CD4-positive, alpha-beta T cell treated with Interleukin-4 for 1 hour (primary cell): ENCODE data around the gene HS2ST1.
"Not testable (repeated sequence)": the region's sequence is repeated elsewhere in the genome, so short reads cannot be mapped to it uniquely, and the experiment has no call there.

Experiments
- DNase-seq, 2 donors: peaks; one replicate each; pipeline ENCODE4 v3.0.0-alpha.2; 2020 to 2022

HS2ST1 gene

DNA sequence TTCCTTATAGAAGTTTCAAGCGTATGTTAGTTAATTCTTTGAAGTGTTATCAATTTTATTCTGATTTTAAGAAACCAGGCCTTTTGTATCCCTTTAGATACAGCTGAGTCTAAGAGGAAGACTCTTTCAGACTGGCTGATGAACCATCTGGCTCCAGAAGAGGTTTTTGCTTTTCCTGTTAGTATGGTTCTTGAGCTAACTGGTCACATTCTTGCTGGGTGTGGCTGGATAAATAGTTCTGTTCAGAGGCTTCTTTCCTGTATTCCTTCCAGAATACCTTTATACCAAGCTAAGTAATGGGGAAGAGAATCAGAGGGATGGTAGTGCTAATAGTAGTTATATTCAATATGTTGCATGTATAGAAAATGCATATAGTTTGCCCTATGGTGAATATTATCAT lies 12.4 kb downstream of the HS2ST1 start:
- DNase-seq: no peak

DNA sequence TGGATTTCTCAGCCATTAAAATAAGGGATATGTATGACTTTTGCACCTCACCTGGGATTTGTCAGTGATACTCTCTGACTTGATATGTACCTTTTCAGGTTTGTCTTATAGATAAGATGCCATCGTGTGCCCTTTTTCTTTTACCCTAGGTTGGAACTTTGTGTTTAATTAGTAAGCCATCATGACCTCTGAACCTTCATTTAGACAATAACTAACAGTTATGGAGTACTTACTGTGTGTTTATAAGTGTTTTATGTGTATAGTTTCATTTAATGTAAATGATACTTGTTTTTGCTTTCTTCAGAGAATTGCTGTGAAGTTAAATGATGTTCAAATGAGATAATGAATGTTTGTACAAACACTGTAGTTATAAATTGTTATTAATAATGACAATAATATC lies 14.4 kb downstream of the HS2ST1 start:
- no peak for DNase-seq

DNA sequence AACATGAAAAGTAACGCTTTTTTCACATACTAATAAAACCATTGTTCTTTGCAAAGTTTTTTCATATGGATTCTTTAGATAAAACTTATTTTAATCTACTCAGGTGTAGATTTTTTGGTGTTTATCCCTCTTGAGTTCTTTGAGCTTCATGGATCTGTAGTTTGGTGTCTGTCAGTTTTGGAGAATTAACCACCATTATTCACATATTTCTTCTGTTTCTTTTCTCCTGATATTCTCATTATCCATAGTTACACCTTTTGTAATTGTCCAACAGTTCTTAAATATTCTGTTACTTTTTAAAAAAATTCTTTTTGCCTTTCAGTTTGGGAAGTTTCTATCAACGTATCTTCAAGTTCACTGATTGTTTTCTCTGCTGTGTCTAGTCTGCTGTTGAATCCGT lies 18.6 kb downstream of the HS2ST1 start:
- no peak for DNase-seq

DNA sequence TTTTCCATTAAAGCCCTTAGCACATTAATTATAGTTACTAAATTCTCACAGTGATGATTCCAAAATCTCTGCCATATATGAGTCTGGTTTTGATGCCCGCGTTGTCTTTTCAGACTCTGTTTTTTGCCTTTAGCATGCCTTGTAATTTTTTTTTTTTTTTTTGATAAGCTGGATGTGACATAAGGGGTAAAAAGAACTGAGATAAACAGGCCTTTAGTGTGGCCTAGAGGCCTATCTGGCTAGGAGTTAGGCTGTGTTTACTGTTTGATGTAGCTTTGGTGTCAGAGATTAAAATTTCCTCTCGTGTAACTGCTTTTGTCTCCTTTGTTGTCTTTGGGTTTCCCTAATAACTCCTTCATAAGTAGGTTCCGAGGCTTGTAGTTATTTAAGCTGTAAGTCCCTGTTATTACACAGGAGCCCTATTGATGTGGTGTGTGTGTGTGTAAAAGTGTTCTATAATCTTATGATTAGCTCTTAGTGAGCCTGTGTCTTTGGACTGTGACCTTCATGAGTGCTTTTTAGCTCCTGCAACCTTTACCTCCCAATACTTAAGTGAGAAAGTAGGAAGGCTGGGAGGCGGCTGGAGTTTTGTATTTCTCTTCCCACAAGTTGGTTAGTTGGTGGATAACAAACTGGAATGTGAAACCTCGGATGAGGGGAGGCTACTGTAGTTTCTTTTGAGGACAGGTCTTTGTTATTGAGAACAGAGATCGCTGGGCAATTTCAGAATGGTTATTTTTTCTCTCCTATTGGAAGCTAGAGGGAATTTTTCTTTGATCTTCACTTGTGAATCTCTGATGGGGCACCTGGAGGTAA lies 19.3 kb downstream of the HS2ST1 start:
- DNase-seq: no peak

DNA sequence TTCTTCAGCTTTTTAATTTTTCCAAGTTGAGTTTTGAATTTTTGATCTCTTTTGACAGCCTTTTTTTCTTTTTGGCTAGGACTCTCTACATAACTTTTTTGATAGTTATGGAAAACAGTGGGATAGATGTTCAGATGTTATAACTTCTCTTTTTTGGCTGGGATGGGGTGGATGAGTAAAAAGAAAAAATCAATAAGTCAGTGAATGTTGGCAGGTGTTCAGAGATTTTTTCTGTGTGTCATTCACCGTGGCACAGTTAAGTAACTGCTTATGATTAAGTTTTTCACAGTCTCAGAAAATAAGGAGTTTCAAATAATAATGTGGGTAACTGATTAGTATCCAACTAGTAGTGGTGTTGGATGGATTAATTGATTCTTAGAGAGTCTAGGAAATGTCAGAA lies 24.0 kb downstream of the HS2ST1 start:
- DNase-seq: no peak

DNA sequence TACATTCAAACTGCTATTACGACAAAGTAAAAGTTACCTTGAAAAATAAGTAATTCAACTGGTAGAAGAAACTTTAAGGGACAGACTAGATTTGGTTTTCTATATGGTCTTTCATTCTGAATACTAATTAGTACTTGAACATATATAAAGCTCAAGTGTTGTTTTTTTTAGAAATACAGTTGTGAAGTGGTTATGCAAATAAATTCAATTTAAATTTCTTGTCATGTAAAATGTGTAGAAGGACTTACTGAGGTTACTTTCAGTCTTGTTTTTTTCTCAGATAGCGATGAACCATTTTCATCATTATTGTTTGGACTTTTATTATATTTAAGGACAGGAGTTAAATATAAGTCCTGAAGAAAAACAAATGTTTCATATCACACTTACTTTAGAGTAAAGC lies 24.4 kb downstream of the HS2ST1 start:
- DNase-seq: no peak

DNA sequence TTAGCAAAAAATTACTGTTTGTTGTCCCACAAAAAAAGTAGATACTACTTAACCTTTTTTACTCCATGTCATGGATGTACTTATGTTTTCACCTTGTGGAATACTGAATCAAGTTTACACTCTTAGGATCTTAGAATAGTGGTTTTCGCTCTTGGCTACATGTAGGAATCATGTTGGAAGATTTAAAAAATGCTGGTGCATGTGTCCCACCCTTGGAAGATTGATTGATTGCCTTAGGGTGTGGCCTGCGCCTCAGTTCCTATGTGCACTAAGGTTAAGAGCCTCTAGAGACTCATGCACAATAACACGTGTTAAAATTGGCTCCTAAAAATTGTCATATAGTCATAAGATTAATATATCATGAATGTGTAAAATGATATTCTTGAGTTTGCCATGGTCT lies 25.0 kb downstream of the HS2ST1 start:
- no peak for DNase-seq

DNA sequence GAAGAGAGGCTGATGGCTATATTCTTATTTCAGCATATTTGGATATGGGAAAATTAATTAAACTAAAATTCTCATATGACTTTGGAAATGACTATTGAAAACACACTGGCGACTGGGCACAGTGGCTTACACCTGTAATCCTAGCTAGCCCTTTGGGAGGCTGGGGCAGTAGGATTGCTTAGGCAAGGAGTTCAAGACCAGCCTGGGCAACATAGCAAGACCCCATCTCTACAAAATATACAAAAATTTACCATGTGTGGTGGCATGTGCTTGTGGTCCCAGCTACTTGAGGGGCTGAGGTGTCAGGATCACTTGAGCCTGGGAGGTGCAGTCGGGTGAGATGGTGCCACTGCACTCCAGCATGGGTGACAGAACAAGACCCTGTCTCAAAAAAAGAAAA lies 26.2 kb downstream of the HS2ST1 start:
- DNase-seq: no peak

DNA sequence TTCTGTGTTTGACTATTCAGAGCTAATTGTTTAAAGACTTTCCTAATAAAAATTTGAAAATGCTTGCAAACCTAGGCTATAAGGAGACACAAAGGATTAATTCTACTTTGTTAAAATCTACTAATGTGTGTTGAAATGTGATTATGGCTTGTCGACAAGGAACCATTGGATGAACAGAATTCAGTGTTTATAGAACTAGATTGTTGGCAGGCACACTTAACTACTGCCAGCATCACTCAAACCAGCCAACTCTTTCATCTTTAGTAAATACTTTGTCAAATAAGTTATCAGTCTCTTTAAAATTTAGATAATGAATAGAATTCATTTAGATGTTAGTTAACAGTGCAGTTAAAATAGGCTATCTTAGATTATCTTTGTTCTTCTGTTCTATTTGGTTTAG lies 27.6 kb downstream of the HS2ST1 start:
- no peak for DNase-seq

DNA sequence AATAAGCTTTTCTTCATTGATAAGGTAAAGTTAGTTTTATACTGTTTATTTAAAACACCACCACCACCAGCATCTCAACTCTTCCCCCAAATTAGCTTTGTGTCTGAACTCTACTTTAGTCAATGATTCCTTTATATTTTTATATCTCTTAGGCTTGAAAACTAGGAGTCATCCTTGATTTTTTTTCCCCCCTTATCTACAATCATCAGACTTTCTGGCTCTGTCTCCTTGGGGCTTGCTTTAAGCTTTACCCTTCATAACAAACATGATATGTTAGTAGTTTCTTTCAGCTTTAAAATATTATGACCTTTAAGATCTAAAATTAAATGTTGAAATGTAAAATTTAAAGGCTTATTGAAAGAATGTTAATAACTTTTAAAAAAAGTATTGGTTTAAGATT lies 28.3 kb downstream of the HS2ST1 start:
- DNase-seq: no peak

DNA sequence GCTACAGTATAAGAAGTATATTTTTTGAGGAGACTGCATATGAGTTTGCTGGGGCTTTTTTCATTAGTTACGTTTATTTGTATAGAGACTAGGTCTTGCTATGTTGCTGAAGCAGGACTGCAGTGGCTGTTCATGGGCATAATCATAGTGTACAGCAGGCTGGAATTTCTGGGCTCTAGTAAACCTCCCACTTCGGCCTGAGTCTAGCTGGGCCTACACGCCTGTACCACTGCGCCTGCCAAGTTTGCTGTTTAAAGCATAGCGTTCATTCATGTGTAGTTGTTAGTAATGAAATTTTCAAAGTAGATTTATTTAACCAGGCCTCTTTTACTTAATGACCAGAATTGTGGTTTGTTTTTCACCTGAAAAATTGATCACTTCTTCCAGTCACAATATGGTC lies 33.8 kb downstream of the HS2ST1 start:
- DNase-seq: no peak

DNA sequence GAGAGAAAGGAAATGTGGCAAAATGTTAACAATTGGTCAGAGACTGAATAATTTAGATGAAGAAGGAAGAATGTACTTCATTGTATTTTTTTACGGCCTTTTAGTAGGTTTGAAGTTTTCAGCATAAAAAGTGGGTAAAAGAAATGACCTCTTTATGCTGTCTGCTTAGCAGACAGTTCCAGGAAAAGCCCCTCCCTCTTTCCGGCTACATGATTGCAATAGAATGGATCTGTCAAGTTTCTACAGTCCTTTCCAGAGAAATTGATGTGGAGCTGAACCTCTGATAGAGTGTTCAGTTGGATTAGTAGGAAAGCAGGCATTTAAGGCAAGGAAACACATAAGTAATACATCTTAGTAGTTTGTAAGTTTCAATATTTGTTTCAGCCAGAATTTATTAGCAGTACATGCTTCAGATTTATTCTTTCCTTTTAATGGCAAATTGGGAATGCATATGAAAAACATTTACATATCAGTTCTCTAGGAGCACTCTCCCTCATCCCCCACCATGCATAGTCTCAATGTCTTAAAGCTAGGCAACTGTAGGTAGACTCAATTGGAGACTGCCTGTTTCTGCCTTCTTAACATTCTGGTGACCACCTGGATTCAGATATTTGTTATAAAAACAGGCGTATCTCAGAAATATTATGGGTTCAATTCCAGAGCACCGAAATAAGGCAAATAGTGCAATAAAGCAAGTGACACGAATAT lies 36.4 kb downstream of the HS2ST1 start:
- no peak for DNase-seq

DNA sequence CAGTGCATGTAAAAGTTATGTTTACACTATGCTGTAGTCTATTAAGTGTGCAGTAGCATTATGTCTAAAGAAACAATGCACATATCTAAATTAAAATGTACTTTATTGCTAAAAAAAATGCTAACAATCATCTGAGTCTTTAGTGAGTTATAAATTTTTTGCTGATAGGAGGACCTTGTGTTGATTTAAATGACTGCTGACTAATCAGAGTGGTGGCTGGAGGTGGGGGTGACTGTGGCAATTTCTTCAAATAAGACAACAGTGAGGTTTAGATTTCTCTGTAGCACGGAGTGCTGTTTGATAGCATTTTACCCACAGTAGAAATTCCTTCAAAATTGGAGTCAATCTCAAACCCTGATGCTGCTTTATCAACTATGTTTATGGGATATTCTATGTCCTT lies 37.0 kb downstream of the HS2ST1 start:
- DNase-seq: no peak

DNA sequence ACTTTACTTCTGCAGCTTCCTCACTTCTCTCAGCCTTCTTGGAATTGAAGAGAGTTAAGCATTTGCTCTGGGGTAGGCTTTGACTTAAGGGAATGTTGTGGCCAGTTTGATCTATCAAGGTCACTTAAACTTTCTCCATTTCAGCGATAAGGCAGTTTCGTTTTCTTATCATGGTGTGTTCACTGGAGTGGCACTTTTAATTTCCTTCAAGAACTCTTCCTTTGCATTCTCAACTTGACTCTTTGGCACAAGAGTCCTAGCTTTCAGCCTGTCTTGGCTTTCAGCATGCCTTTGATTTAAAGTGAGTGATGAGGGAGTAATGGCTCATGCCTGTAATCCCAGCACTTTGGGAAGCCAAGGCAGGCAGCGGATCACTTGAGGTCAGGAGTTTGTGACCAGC lies 38.7 kb downstream of the HS2ST1 start:
- DNase-seq: no peak

DNA sequence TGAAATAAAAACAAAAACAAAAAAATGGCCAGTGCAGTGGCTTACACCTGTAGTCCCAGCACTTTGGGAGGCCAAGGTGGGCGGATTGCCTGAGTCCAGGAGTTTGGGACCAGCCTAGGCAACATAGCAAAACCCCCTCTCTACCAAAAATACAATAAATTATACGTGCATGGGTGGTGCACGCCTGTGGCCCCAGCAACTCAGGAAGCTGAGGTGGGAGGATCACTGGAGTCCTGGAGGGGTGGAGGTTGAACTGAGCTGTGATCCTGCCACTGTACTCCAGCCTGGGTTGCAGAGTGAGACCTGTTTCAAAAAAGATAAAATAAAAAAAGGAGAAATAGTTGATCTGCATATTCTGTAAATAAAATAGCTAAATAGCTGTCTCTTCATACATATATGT lies 41.2 kb downstream of the HS2ST1 start:
- DNase-seq: no peak

DNA sequence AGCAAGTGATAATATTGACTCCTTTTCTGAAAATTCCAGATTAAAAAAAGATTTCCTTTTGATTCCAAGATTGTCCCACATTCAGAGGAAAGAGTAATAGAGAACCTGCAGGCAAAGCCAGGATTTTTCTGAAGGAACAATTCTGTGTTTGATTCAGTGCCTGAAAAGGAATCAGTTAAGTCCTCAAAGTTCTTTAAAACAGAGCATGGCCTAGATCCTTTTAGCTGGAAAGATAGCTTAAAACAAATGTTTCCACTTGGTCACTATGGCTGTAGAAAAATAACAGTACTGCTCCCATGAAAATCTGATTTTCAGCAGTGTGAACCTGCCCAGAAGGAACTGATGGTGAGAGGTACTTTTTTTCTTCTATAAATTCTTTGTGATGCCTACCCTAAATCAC lies 41.8 kb downstream of the HS2ST1 start:
- no peak for DNase-seq

DNA sequence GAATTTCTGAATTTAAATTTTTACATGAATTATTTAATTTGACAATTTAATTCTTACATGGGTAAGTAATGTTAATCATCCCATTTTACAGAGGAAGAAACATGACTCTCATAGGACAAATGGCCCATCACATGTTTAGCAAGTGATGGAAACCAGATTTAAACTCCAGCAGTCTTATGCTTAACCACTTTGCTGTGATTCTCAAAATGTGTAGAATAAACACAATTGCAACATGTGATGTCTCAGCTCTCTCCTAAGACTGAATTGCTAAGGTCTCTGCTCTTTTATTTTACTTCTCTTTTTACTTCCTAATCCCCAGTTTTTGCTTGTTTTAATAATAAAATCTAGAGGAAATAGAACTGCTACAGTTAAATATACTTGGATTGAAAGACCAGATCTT lies 42.8 kb downstream of the HS2ST1 start:
- DNase-seq: no peak

DNA sequence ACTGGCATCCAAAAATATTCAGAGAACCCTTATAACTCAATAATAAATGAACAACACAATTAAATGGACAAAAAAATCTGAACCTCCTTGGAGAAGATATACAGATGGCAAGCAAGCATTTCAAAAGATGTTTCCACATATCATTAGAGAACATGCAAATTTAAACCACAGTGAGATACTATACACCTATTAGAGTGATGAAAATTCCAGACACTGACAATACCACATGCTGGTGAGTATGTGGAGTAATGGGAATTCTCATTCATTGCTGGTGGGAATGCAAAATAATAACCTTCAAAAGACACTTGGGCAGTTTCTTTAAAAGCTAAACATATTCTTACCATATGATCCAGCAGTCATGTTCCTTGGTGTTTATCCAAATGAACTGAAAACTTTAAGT lies 46.1 kb downstream of the HS2ST1 start:
- no peak for DNase-seq

DNA sequence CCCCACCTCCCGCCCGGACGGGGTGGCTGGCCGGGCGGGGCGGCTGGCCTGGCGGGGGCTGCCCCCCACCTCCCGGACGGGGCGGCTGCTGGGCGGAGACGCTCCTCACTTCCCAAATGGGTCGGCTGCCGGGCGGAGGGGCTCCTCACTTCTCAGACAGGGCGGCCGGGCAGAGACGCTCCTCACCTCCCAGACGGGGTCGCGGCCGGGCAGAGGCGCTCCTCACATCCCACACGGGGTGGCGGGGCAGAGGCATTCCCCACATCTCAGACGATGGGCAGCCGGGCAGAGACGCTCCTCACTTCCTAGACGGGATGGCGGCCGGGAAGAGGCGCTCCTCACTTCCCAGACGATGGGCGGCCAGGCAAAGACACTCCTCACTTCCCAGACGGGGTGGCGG lies 49.4 kb downstream of the HS2ST1 start:
- DNase-seq: not testable (repeated sequence)

DNA sequence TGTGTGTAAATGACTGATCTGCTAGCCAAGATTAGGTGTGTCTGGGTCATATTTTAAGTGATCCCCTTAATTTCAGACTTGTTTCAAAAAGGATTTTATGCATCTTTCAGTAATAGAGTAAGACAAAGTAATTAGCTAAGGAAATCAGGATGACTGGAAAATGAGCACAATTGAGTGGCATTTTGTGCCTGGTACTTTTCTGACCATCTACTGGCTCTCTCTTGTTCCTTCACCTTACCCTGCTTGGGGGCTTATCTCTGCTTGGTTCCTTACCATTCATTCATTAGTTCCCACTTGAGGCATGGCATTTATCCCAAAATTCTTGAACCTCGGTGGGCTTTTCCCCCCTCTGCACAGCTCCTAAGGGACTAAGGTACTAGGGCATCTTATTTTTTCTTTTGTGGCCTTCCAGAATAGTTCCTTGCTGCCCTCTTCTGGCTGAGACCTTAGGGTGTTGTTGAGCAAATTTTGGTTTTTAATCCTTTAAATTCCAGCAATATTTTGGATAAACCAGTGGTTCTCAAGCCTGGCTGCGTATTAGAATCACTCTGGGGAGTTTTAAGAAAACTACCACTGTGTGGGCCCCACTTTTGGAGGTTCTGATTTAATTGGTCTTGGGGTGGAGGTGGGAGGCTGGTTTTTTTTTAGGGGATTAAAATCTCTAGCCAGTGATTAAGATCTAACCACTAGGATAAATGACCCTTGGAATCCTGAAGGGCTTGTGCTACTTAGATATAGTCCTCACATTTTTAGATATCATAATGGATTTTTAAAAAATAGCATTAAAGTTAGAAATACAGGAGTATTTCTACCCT lies 50.8 kb downstream of the HS2ST1 start:
- peak in 1 of 2 donors; percentile 25 for DNase-seq

DNA sequence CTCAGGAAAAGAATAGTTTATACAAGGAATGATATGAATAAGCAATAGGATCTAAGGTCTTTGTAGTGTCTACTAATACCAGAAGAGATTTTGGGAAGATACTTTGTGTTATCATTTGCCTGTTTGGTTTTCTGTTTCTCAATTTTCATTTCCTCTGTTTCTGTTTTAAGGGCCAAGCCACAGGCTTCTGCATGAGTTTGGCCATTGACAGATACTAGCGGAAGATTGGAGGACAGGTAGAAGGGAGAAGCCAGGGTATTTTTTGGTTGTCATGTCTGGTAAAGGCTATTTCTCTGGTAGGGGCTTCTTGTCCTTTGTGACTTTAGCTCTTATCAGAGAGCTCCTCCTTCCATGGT lies 51.4 kb downstream of the HS2ST1 start:
- DNase-seq: no peak

DNA sequence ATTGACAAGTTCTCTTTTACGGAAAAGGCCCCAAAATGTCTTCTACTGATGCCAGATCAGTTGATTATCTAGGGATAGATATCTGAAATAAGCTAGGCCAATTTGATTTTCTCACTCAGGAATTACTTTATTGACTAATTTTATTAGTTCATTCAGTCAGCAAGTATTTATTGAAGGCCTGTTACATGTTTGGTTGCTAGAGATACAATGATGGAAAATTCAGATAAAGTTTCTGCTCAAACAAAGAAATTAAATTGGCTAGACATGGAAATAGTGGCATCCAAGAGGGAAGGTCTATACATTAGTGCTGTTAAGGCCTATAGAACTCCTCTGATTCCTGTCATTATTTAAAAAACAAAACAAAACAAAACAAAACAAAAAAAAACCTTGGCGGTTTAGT lies 56.5 kb downstream of the HS2ST1 start:
- DNase-seq: no peak

DNA sequence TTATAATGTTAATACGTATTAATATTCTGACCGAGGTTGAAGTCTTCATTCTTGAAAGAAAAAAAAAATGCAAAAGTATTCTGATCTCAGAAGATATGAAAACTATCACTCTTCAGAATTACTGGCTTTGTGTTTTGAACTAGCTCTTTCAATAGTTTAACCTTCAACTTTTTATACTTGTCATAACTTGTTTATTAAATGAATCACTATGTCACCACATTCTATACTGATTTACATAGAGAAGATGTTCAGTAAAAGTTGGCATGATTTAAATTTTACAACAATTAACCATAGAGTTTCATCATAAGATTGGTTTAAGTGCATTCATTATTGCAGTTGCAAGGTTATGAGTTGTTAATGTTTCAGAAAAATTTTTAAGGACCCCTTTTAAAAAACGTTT lies 57.3 kb downstream of the HS2ST1 start:
- DNase-seq: no peak

DNA sequence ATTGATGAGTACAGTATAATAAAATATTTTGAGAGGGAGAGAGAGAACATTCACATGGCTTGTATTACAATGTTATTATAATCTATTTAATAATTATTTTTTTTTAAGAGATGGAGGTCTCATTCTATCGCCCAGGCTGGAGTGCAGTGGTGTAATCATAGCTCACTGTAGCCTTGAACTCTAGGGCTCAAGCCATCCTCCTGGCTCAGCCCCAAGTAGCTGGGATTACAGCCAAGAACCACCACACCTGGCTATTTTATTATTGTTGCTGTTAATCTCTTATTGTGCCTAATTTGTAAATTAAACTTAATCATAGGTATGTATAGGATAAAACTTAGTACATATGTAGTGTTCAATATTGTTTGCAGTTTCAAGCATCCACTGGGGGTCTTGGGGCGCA lies 57.8 kb downstream of the HS2ST1 start:
- DNase-seq: no peak
